Natural killer cell (primary cell): ENCODE data around the gene SIPA1L3. TPM values are rescaled to one million over a fixed set of nuclear protein-coding genes. Genes with fewer than 3 reads are reported as not detected.

Experiments
- ATAC-seq, 3 donors: fragments of 150-1000 bp in 2 of 3; fragments of 200-7000 bp in 1 of 3; cut with Tn5 transposase; 1 replicate in 1 of 3; 2 replicates in 2 of 3; pipeline ENCODE4 v1.10.0; 2021; ENCODE audit warnings: mild to moderate bottlenecking in 2 of 3, moderate library complexity in 2 of 3
- DNase-seq, 2 donors: peaks; one replicate each; pipeline versions ENCODE4 v3.0.0 to v3.0.0-alpha.2; 2013 to 2021; ENCODE audit warnings: mixed read lengths in 1 of 2
- H3K27ac ChIP-seq: one replicate; pipeline ENCODE4 v1.5.1; 2013; ENCODE audit warnings: mild to moderate bottlenecking, low read length
- H3K27me3 ChIP-seq: one replicate; pipeline ENCODE4 v1.6.1; 2013; ENCODE audit warnings: low read length; ENCODE audit not compliant: control insufficient read depth, insufficient read depth
- H3K36me3 ChIP-seq: one replicate; pipeline ENCODE4 v1.6.1; 2013; ENCODE audit warnings: low read length; ENCODE audit not compliant: control insufficient read depth, insufficient read depth
- H3K4me1 ChIP-seq: one replicate; pipeline ENCODE4 v1.6.1; 2013; ENCODE audit warnings: low read length; ENCODE audit not compliant: control insufficient read depth, insufficient read depth
- H3K4me3 ChIP-seq: one replicate; pipeline ENCODE4 v1.5.1; 2013; ENCODE audit warnings: low read length
- H3K9me3 ChIP-seq: one replicate; pipeline ENCODE4 v1.6.1; 2013; ENCODE audit warnings: low read length; ENCODE audit not compliant: control insufficient read depth, insufficient read depth
- H3K27ac Mint-ChIP-seq, 2 donors: one replicate each; pipeline ENCODE4 v1.8.0; 2022; ENCODE audit warnings: mild to moderate bottlenecking in 2 of 2, mixed read lengths in 2 of 2, moderate library complexity in 1 of 2
- H3K27me3 Mint-ChIP-seq, 2 donors: one replicate each; pipeline ENCODE4 v1.8.0; 2022; ENCODE audit warnings: low read depth in 2 of 2, mixed read lengths in 2 of 2
- H3K36me3 Mint-ChIP-seq: one replicate; pipeline ENCODE4 v1.8.0; 2022; ENCODE audit warnings: mixed read lengths
- H3K4me1 Mint-ChIP-seq, 2 donors: one replicate each; pipeline ENCODE4 v1.8.0; 2022; ENCODE audit warnings: mixed read lengths in 2 of 2
- H3K4me3 Mint-ChIP-seq: one replicate; pipeline ENCODE4 v1.8.0; 2022; ENCODE audit warnings: mild to moderate bottlenecking, moderate library complexity, mixed read lengths
- H3K9me3 Mint-ChIP-seq, 2 donors: one replicate each; pipeline ENCODE4 v1.8.0; 2022; ENCODE audit warnings: mixed read lengths in 2 of 2
- CTCF ChIP-seq: fragments of 200-600 bp; IDR thresholded peaks from one replicate; pipeline ENCODE4 v1.8.0; 2022; ENCODE audit warnings: antibody characterized with exemption
- WGBS: methylation state at CpG from one replicate; pipeline ENCODE4 v1.1.7; 2013; ENCODE audit warnings: missing lambda C conversion rate; ENCODE audit not compliant: insufficient coverage; 5-methylcytosine and 5-hydroxymethylcytosine counted together
- intact Hi-C: fragments of 100-400 bp; cut with micrococcal nuclease; formaldehyde crosslinking; loops from one replicate; pipeline ENCODE4 v1.14.2; 2022
- total RNA-seq, 4 donors: library from RNA; stranded (reverse); fragments of 120-200 nt in 1 of 4; gene quantifications; one replicate each; pipeline versions ENCODE4 v1.2.3 to v1.2.4, GENCODE V29; 2013 to 2022

SIPA1L3 gene
- total RNA-seq, 3 donors from 2014 or later (not counting 1 experiment from before 2014, with no cell fraction given): 34.4 to 35.8 (median 35.4) TPM

GRCh38 chr19:38148337-38148736 is 241.3 kb downstream of the SIPA1L3 start:
- no peak overlapping the region for H3K27ac Mint-ChIP-seq
- no peaks in the 10 kb centered on the region for H3K9me3 ChIP-seq
- no peaks in the 10 kb centered on the region for H3K27me3 Mint-ChIP-seq
- H3K27me3 ChIP-seq: no peaks in the 10 kb centered on the region
- H3K27ac ChIP-seq: no peak overlapping the region
- H3K4me1 Mint-ChIP-seq: peaks cover 0 to 6% of the 10 kb centered on the region in 2 donors
- 95% methylated on average over 9 of the region's 9 CpGs for WGBS
- no peak for TF ChIP-seq CTCF
- no peak overlapping the region for H3K4me3 Mint-ChIP-seq
- DNase-seq (no peak), ATAC-seq (no peak)
- no peaks in the 10 kb centered on the region for H3K9me3 Mint-ChIP-seq
- no peak overlapping the region for H3K4me3 ChIP-seq
- no peaks in the 10 kb centered on the region for H3K4me1 ChIP-seq
- H3K36me3 Mint-ChIP-seq: no peaks in the 10 kb centered on the region
- intact Hi-C loops: no loop called here
- peaks cover 16% of the 10 kb centered on the region for H3K36me3 ChIP-seq

GRCh38 chr19:38149661-38150061 is 242.7 kb downstream of the SIPA1L3 start:
- Histone ChIP-seq H3K36me3 (peaks cover 21% of the 10 kb centered on the region), H3K4me1 (no peaks in the 10 kb centered on the region), H3K27ac (no peak overlapping the region), H3K9me3 (no peaks in the 10 kb centered on the region), H3K4me3 (no peak overlapping the region), H3K27me3 (no peaks in the 10 kb centered on the region)
- Mint-ChIP-seq H3K27ac (no peak overlapping the region), H3K27me3 (no peaks in the 10 kb centered on the region), H3K9me3 (no peaks in the 10 kb centered on the region), H3K36me3 (no peaks in the 10 kb centered on the region), H3K4me3 (no peak overlapping the region), H3K4me1 (no peaks in the 10 kb centered on the region)
- 89% methylated on average over 6 of the region's 6 CpGs for WGBS
- intact Hi-C loops: no loop called here
- TF ChIP-seq CTCF: no peak
- DNase-seq: no peak
- ATAC-seq: no peak

GRCh38 chr19:38151242-38151641 is 244.2 kb downstream of the SIPA1L3 start:
- DNase-seq: no peak
- WGBS: 96% methylated on average over 9 of the region's 9 CpGs
- Mint-ChIP-seq H3K9me3 (no peaks in the 10 kb centered on the region), H3K36me3 (no peaks in the 10 kb centered on the region), H3K4me3 (no peak overlapping the region), H3K27ac (no peak overlapping the region), H3K4me1 (no peaks in the 10 kb centered on the region), H3K27me3 (no peaks in the 10 kb centered on the region)
- ATAC-seq: no peak
- intact Hi-C loops: no loop called here
- Histone ChIP-seq H3K9me3 (no peaks in the 10 kb centered on the region), H3K27me3 (no peaks in the 10 kb centered on the region), H3K4me3 (no peak overlapping the region), H3K4me1 (no peaks in the 10 kb centered on the region), H3K36me3 (peaks cover 21% of the 10 kb centered on the region), H3K27ac (no peak overlapping the region)
- TF ChIP-seq CTCF: no peak
